ENCODE data around the gene PI4K2A. TPM values are rescaled to one million over a fixed set of nuclear protein-coding genes. Genes with fewer than 3 reads are reported as not detected.

Gene PI4K2A
- polyA plus RNA-seq, 1 donor (not counting 4 experiments of a cell fraction or from before 2014, with no cell fraction given), result 51.3 TPM

- peak overlapping the region; percentile 67 to 74 (median 73) for H3K4me3 ChIP-seq (ENCODE audit: control insufficient read depth in 2 of 3, extremely low read depth in 1 of 3, insufficient read depth in 2 of 3, low read depth in 1 of 3, low read length in 3 of 3)
- FAIRE-seq, result peak; percentile 90
- no peak overlapping the region for H2AFZ ChIP-seq (ENCODE audit: control insufficient read depth, low read length)
- TF ChIP-seq, protein P1, sequence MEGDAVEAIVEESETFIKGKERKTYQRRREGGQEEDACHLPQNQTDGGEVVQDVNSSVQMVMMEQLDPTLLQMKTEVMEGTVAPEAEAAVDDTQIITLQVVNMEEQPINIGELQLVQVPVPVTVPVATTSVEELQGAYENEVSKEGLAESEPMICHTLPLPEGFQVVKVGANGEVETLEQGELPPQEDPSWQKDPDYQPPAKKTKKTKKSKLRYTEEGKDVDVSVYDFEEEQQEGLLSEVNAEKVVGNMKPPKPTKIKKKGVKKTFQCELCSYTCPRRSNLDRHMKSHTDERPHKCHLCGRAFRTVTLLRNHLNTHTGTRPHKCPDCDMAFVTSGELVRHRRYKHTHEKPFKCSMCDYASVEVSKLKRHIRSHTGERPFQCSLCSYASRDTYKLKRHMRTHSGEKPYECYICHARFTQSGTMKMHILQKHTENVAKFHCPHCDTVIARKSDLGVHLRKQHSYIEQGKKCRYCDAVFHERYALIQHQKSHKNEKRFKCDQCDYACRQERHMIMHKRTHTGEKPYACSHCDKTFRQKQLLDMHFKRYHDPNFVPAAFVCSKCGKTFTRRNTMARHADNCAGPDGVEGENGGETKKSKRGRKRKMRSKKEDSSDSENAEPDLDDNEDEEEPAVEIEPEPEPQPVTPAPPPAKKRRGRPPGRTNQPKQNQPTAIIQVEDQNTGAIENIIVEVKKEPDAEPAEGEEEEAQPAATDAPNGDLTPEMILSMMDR (optimal IDR thresholded peaks at IDR 0.05 in 1 of 3, IDR thresholded peaks at IDR 0.05 in 1 of 3, conservative IDR thresholded peaks at IDR 0.05 in 1 of 3; ENCODE audit: extremely low read depth in 1 of 3, insufficient read depth in 2 of 3, low read length in 3 of 3), result no peak
- no peak for TF ChIP-seq EZH2 (IDR thresholded peaks at IDR 0.05; ENCODE audit: low read length)
- no peaks in the 10 kb centered on the region for H3K9me3 ChIP-seq (ENCODE audit: control insufficient read depth, low read depth, low read length)
- peak overlapping the region; percentile 93 for H3K27ac ChIP-seq (ENCODE audit: control insufficient read depth, insufficient read depth, low read length)
- peak overlapping the region; percentile 73 for H3K4me2 ChIP-seq (ENCODE audit: control insufficient read depth, extremely low read depth, insufficient read depth, low read depth, low read length)
- peak; percentile 64 for DNase-seq (ENCODE audit: low read depth, low spot score)
- H3K36me3 ChIP-seq (ENCODE audit: control insufficient read depth in 2 of 2, extremely low read depth in 1 of 2, insufficient read depth in 2 of 2, low read length in 2 of 2), result peaks cover 6 to 24% of the 10 kb centered on the region in 2 experiments
- H4K20me1 ChIP-seq (ENCODE audit: control insufficient read depth, extremely low read depth, insufficient read depth, low read length), result no peaks in the 10 kb centered on the region
- H3K4me1 ChIP-seq (ENCODE audit: control insufficient read depth, extremely low read depth, insufficient read depth, low read length), result peaks cover 54% of the 10 kb centered on the region
- dilution Hi-C loops (cut with MboI; ENCODE audit: extremely low pct_ligation_motif_present, low sequenced_read_pairs), result no loop called here
- H3K27me3 ChIP-seq (ENCODE audit: control insufficient read depth, extremely low read depth, insufficient read depth, low read length), result no peaks in the 10 kb centered on the region
- peak overlapping the region; percentile 94 for H3K9ac ChIP-seq (ENCODE audit: control insufficient read depth, extremely low read depth, insufficient read depth, low read length)
- no peaks in the 10 kb centered on the region for H3K9me1 ChIP-seq (ENCODE audit: control insufficient read depth, extremely low read depth, insufficient read depth, low read length)
- peaks cover 34% of the 10 kb centered on the region for H3K79me2 ChIP-seq (ENCODE audit: control insufficient read depth, insufficient read depth, low read length)
These were observed 74.2 kb downstream of the PI4K2A start for GRCh38 chr10:97714401-97715258.

GRCh38 chr10:97715259-97715874, 74.9 kb downstream of the PI4K2A start:
- Histone ChIP-seq H3K36me3 (ENCODE audit: control insufficient read depth in 2 of 2, extremely low read depth in 1 of 2, insufficient read depth in 2 of 2, low read length in 2 of 2) (peaks cover 6 to 25% of the 10 kb centered on the region in 2 experiments), H3K79me2 (ENCODE audit: control insufficient read depth, insufficient read depth, low read length) (peaks cover 34% of the 10 kb centered on the region), H3K27ac (ENCODE audit: control insufficient read depth, insufficient read depth, low read length) (peak overlapping the region; percentile 93), H4K20me1 (ENCODE audit: control insufficient read depth, extremely low read depth, insufficient read depth, low read length) (no peaks in the 10 kb centered on the region), H3K27me3 (ENCODE audit: control insufficient read depth, extremely low read depth, insufficient read depth, low read length) (no peaks in the 10 kb centered on the region), H3K4me1 (ENCODE audit: control insufficient read depth, extremely low read depth, insufficient read depth, low read length) (peaks cover 54% of the 10 kb centered on the region), H3K4me3 (ENCODE audit: control insufficient read depth in 2 of 3, extremely low read depth in 1 of 3, insufficient read depth in 2 of 3, low read depth in 1 of 3, low read length in 3 of 3) (peak overlapping the region; percentile 67 to 74 (median 73)), H2AFZ (ENCODE audit: control insufficient read depth, low read length) (no peak overlapping the region), H3K9me1 (ENCODE audit: control insufficient read depth, extremely low read depth, insufficient read depth, low read length) (no peaks in the 10 kb centered on the region), H3K9ac (ENCODE audit: control insufficient read depth, extremely low read depth, insufficient read depth, low read length) (peak overlapping the region; percentile 94), H3K4me2 (ENCODE audit: control insufficient read depth, extremely low read depth, insufficient read depth, low read depth, low read length) (peak overlapping the region; percentile 73), H3K9me3 (ENCODE audit: control insufficient read depth, low read depth, low read length) (no peaks in the 10 kb centered on the region)
- dilution Hi-C loops (cut with MboI; ENCODE audit: extremely low pct_ligation_motif_present, low sequenced_read_pairs), result no loop called here
- FAIRE-seq (peak; percentile 64), DNase-seq (ENCODE audit: low read depth, low spot score) (no peak)
- TF ChIP-seq, protein P1 (optimal IDR thresholded peaks at IDR 0.05 in 1 of 3, IDR thresholded peaks at IDR 0.05 in 1 of 3, conservative IDR thresholded peaks at IDR 0.05 in 1 of 3; ENCODE audit: extremely low read depth in 1 of 3, insufficient read depth in 2 of 3, low read length in 3 of 3), result no peak
- TF ChIP-seq EZH2 (IDR thresholded peaks at IDR 0.05; ENCODE audit: low read length), result no peak

All from keratinocyte (primary cell).